H1 (cell line): ENCODE results near the gene EIF4E2.

Source experiments
- CBX5 ChIP-seq: fragments of 300-800, 300-1000 bp; sonication (generic); IDR thresholded peaks from 2 replicates; pipeline ENCODE4 v1.7.1; 2016; ENCODE audit warnings: antibody characterized with exemption, low read length, low read depth
- CHD1 ChIP-seq: IDR thresholded peaks from 2 replicates; pipeline ENCODE4 v1.6.1; 2012; ENCODE audit warnings: low read depth, low read length, improper control_type of control experiment
- EGR1 ChIP-seq: IDR thresholded peaks from 2 replicates; pipeline ENCODE4 v1.6.1; 2011; ENCODE audit warnings: low read depth, low read length, borderline replicate concordance
- EZH2 ChIP-seq: fragments of 200-600 bp; sonication (generic); IDR thresholded peaks from 2 replicates; pipeline ENCODE4 v1.7.1; 2012; ENCODE audit warnings: low read depth, mild to moderate bottlenecking, moderate library complexity, low read length, inconsistent platforms; ENCODE audit not compliant: severe bottlenecking
- KDM1A ChIP-seq: fragments of 200-600, 300-600 bp; sonication (generic); IDR thresholded peaks from 2 replicates; pipeline ENCODE4 v1.7.1; 2016; ENCODE audit warnings: mild to moderate bottlenecking, low read length, borderline replicate concordance
- KDM4A ChIP-seq: IDR thresholded peaks from one replicate; pipeline ENCODE4 v1.7.1; 2012; ENCODE audit warnings: low read depth, mild to moderate bottlenecking, moderate library complexity, low read length, inconsistent platforms; ENCODE audit not compliant: severe bottlenecking
- POLR2A ChIP-seq, 2 experiments: IDR thresholded peaks; 1 replicate in 1 of 2; 2 replicates in 1 of 2; pipeline ENCODE4 v1.6.1; 2011; ENCODE audit warnings: low read depth in 2 of 2, low read length in 2 of 2, mild to moderate bottlenecking in 2 of 2; ENCODE audit errors: control extremely low read depth in 1 of 2
- POLR2AphosphoS5 ChIP-seq: IDR thresholded peaks from 2 replicates; pipeline ENCODE4 v1.6.1; 2011; ENCODE audit warnings: low read depth, low read length
- SP2 ChIP-seq: IDR thresholded peaks from 2 replicates; pipeline ENCODE4 v1.6.1; 2012; ENCODE audit warnings: mild to moderate bottlenecking, low read length, inconsistent platforms
- YY1 ChIP-seq: IDR thresholded peaks from 2 replicates; pipeline ENCODE4 v1.6.1; 2011; ENCODE audit warnings: low read depth, mild to moderate bottlenecking, low read length
- TF ChIP-seq, protein P1 (sequence below): IDR thresholded peaks from 2 replicates; pipeline ENCODE4 v1.6.1; 2011; ENCODE audit warnings: low read length, improper control_type of control experiment
- TF ChIP-seq, protein P2 (sequence below), 3 experiments: IDR thresholded peaks; 1 replicate in 2 of 3; 2 replicates in 1 of 3; pipeline versions ENCODE4 v1.5.1 to v1.6.1; 2011; ENCODE audit warnings: low read length in 3 of 3, mild to moderate bottlenecking in 3 of 3, inconsistent platforms in 2 of 3, low read depth in 1 of 3, moderate library complexity in 1 of 3; ENCODE audit not compliant: insufficient read depth in 1 of 3; ENCODE audit errors: control extremely low read depth in 1 of 3
- TF ChIP-seq, protein P3 (sequence below): IDR thresholded peaks from 2 replicates; pipeline ENCODE4 v1.6.1; 2012; ENCODE audit warnings: low read length, inconsistent platforms

DNA sequence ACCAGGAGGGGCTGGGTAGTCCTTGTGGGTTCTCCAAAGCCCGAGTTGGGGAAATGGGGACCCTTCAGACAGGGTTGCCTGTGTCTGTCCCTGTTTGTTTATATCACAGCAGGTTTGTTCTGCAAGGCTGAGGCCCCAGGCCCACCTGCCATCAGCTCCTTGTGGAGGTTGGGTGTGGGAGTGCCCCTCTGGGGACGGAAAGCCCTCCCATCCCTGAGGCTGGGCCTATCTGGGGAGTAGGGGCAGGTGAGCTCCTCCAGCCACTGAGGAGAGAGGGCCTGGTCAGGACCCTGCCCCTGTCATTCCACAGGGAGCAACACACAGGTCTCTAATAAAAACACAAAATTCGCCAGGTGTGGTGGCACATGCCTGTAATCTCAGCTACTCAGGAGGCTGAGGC, 59.6 kb downstream of the EIF4E2 start:
- no peak for TF ChIP-seq CHD1
- TF ChIP-seq CBX5: no peak
- no peak for TF ChIP-seq POLR2AphosphoS5
- no peak for TF ChIP-seq EZH2
- TF ChIP-seq, protein P1, sequence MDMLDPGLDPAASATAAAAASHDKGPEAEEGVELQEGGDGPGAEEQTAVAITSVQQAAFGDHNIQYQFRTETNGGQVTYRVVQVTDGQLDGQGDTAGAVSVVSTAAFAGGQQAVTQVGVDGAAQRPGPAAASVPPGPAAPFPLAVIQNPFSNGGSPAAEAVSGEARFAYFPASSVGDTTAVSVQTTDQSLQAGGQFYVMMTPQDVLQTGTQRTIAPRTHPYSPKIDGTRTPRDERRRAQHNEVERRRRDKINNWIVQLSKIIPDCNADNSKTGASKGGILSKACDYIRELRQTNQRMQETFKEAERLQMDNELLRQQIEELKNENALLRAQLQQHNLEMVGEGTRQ: no peak
- no peak for TF ChIP-seq YY1
- no peak for TF ChIP-seq SP2
- TF ChIP-seq, protein P2, sequence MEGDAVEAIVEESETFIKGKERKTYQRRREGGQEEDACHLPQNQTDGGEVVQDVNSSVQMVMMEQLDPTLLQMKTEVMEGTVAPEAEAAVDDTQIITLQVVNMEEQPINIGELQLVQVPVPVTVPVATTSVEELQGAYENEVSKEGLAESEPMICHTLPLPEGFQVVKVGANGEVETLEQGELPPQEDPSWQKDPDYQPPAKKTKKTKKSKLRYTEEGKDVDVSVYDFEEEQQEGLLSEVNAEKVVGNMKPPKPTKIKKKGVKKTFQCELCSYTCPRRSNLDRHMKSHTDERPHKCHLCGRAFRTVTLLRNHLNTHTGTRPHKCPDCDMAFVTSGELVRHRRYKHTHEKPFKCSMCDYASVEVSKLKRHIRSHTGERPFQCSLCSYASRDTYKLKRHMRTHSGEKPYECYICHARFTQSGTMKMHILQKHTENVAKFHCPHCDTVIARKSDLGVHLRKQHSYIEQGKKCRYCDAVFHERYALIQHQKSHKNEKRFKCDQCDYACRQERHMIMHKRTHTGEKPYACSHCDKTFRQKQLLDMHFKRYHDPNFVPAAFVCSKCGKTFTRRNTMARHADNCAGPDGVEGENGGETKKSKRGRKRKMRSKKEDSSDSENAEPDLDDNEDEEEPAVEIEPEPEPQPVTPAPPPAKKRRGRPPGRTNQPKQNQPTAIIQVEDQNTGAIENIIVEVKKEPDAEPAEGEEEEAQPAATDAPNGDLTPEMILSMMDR (IDR thresholded peaks at IDR 0.05; ENCODE audit: control extremely low read depth in 1 of 3, insufficient read depth in 1 of 3, low read depth in 1 of 3, low read length in 3 of 3): no peak
- no peak for TF ChIP-seq KDM1A
- TF ChIP-seq POLR2A (IDR thresholded peaks at IDR 0.05; ENCODE audit: control extremely low read depth in 1 of 2, low read depth in 2 of 2, low read length in 2 of 2): no peak
- TF ChIP-seq, protein P3, sequence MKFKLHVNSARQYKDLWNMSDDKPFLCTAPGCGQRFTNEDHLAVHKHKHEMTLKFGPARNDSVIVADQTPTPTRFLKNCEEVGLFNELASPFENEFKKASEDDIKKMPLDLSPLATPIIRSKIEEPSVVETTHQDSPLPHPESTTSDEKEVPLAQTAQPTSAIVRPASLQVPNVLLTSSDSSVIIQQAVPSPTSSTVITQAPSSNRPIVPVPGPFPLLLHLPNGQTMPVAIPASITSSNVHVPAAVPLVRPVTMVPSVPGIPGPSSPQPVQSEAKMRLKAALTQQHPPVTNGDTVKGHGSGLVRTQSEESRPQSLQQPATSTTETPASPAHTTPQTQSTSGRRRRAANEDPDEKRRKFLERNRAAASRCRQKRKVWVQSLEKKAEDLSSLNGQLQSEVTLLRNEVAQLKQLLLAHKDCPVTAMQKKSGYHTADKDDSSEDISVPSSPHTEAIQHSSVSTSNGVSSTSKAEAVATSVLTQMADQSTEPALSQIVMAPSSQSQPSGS: no peak
- no peak for TF ChIP-seq EGR1
- no peak for TF ChIP-seq KDM4A
